Trophoblast cell (in vitro differentiated cells and primary cell): ENCODE results near the gene ARID5A.

ENCODE experiments used
- DNase-seq, 2 donors: peaks; one replicate each; pipeline ENCODE4 v3.0.0-alpha.2; 2016
- H2AFZ ChIP-seq: 2 replicates; pipeline ENCODE4 v1.6.1; 2013; ENCODE audit warnings: low read length, moderate library complexity, mild to moderate bottlenecking; ENCODE audit not compliant: insufficient read depth, poor library complexity
- H2AK5ac ChIP-seq: 2 replicates; pipeline ENCODE4 v1.6.1; 2013; ENCODE audit warnings: mild to moderate bottlenecking, low read length
- H2BK120ac ChIP-seq: 2 replicates; pipeline ENCODE4 v1.6.1; 2013; ENCODE audit warnings: low read length, mild to moderate bottlenecking, moderate library complexity; ENCODE audit not compliant: insufficient read depth, poor library complexity
- H2BK12ac ChIP-seq: 2 replicates; pipeline ENCODE4 v1.6.1; 2013; ENCODE audit warnings: mild to moderate bottlenecking, low read length, moderate library complexity
- H2BK5ac ChIP-seq: 2 replicates; pipeline ENCODE4 v1.6.1; 2013; ENCODE audit warnings: low read length, low read depth, moderate library complexity, mild to moderate bottlenecking; ENCODE audit not compliant: poor library complexity
- H3K14ac ChIP-seq: 2 replicates; pipeline ENCODE4 v1.6.1; 2013; ENCODE audit warnings: mild to moderate bottlenecking, low read length
- H3K18ac ChIP-seq: 2 replicates; pipeline ENCODE4 v1.6.1; 2013; ENCODE audit warnings: mild to moderate bottlenecking, low read length
- H3K23ac ChIP-seq: 2 replicates; pipeline ENCODE4 v1.6.1; 2013; ENCODE audit warnings: low read length
- H3K27ac ChIP-seq: 2 replicates; pipeline ENCODE4 v1.5.1; 2013; ENCODE audit warnings: low read depth, mild to moderate bottlenecking, inconsistent platforms, low read length, moderate library complexity
- H3K27me3 ChIP-seq: 2 replicates; pipeline ENCODE4 v1.6.1; 2013; ENCODE audit warnings: inconsistent platforms, mild to moderate bottlenecking, low read length, moderate library complexity; ENCODE audit not compliant: insufficient read depth
- H3K36me3 ChIP-seq, 2 experiments: 1 replicate in 1 of 2; 2 replicates in 1 of 2; pipeline ENCODE4 v1.6.1; 2013; ENCODE audit warnings: low read length in 2 of 2, mild to moderate bottlenecking in 2 of 2, moderate library complexity in 1 of 2; ENCODE audit not compliant: insufficient read depth in 2 of 2, control insufficient read depth in 1 of 2
- H3K4ac ChIP-seq: 2 replicates; pipeline ENCODE4 v1.6.1; 2013; ENCODE audit warnings: low read depth, mild to moderate bottlenecking, low read length, moderate library complexity
- H3K4me1 ChIP-seq, 2 experiments: 1 replicate in 1 of 2; 2 replicates in 1 of 2; pipeline ENCODE4 v1.6.1; 2013; ENCODE audit warnings: low read length in 2 of 2, mild to moderate bottlenecking in 2 of 2, moderate library complexity in 1 of 2; ENCODE audit not compliant: insufficient read depth in 2 of 2, control insufficient read depth in 1 of 2
- H3K4me2 ChIP-seq: 2 replicates; pipeline ENCODE4 v1.6.1; 2013; ENCODE audit warnings: inconsistent platforms, mild to moderate bottlenecking, low read length, moderate library complexity
- H3K4me3 ChIP-seq: 2 replicates; pipeline ENCODE4 v1.5.1; 2013; ENCODE audit warnings: mild to moderate bottlenecking, low read depth, low read length, inconsistent platforms
- H3K79me1 ChIP-seq: one replicate; pipeline ENCODE4 v1.6.1; 2013; ENCODE audit warnings: low read length
- H3K79me2 ChIP-seq: 2 replicates; pipeline ENCODE4 v1.6.1; 2013; ENCODE audit warnings: low read length, mild to moderate bottlenecking; ENCODE audit not compliant: control insufficient read depth, insufficient read depth, poor library complexity
- H3K9ac ChIP-seq: 2 replicates; pipeline ENCODE4 v1.6.1; 2013; ENCODE audit warnings: mild to moderate bottlenecking, low read length
- H3K9me3 ChIP-seq: 2 replicates; pipeline ENCODE4 v1.6.1; 2013; ENCODE audit warnings: low read depth, mild to moderate bottlenecking, control low read depth, inconsistent platforms, low read length; ENCODE audit not compliant: insufficient read depth
- H4K12ac ChIP-seq: 2 replicates; pipeline ENCODE4 v1.6.1; 2013; ENCODE audit warnings: low read depth, mild to moderate bottlenecking, low read length, moderate library complexity
- H4K8ac ChIP-seq: 2 replicates; pipeline ENCODE4 v1.6.1; 2013; ENCODE audit warnings: low read depth, mild to moderate bottlenecking, low read length, moderate library complexity
- H4K91ac ChIP-seq: one replicate; pipeline ENCODE4 v1.6.1; 2013; ENCODE audit warnings: low read depth, mild to moderate bottlenecking, low read length, moderate library complexity
- WGBS: extraction: QIAGEN DNeasy Blood & Tissue Kit; methylation state at CpG from one replicate; pipeline ENCODE4 v1.1.7; 2013; ENCODE audit warnings: missing lambda C conversion rate; ENCODE audit not compliant: insufficient read length, insufficient coverage; ENCODE audit errors: extremely low coverage; 5-methylcytosine and 5-hydroxymethylcytosine counted together

ARID5A gene

GRCh38 chr2:96601382-96602292 is 65.1 kb downstream of the ARID5A start:
- peaks cover 0 to 6% of the 10 kb centered on the region in 2 experiments for H3K4me1 ChIP-seq
- H3K79me1 ChIP-seq = no peaks in the 10 kb centered on the region
- H2BK120ac ChIP-seq = no peak overlapping the region
- H3K9ac ChIP-seq = no peak overlapping the region
- no peaks in the 10 kb centered on the region for H3K27me3 ChIP-seq
- H3K4me2 ChIP-seq = no peak overlapping the region
- no peak overlapping the region for H2AK5ac ChIP-seq
- H4K8ac ChIP-seq = no peak overlapping the region
- no CpG with 5 or more reads among the region's 8 CpGs for WGBS
- peaks cover 42 to 59% of the 10 kb centered on the region in 2 experiments for H3K36me3 ChIP-seq
- no peak overlapping the region for H3K4me3 ChIP-seq
- H4K91ac ChIP-seq = no peak overlapping the region
- no peak overlapping the region for H3K23ac ChIP-seq
- H2BK5ac ChIP-seq = no peak overlapping the region
- H2BK12ac ChIP-seq = no peak overlapping the region
- H3K27ac ChIP-seq = no peak overlapping the region
- no peak overlapping the region for H3K18ac ChIP-seq
- no peak overlapping the region for H3K14ac ChIP-seq
- H3K4ac ChIP-seq = no peak overlapping the region
- H4K12ac ChIP-seq = no peak overlapping the region
- peaks cover 2% of the 10 kb centered on the region for H3K9me3 ChIP-seq
- H2AFZ ChIP-seq = no peak overlapping the region
- DNase-seq = no peak
- H3K79me2 ChIP-seq = no peaks in the 10 kb centered on the region
